Activated gamma-delta T cell (primary cell): ENCODE measurements around the gene OR10V1.

Source experiments
- DNase-seq: peaks from one replicate; lab custom pipeline; 2025; lab: John Stamatoyannopoulos, UW
- total RNA-seq, 2 donors: gene quantifications; one replicate each; lab custom pipeline; 2026; lab: John Stamatoyannopoulos, UW

OR10V1 gene
- total RNA-seq: 0 reads per million in 2 donors

GRCh38 chr11:59713745-59714144 is at the start of gene OR10V1:
TSS of gene OR10V1 (minus strand) at chr11:59713845. CDS start at chr11:59713845, 0 bp downstream.
- DNase-seq: no peak

GRCh38 chr11:59761993-59762392 is 48.3 kb upstream of the OR10V1 start:
- DNase-seq: no peak

- no peak for DNase-seq
Observed at GRCh38 chr11:59760771-59761170, 47.1 kb upstream of the OR10V1 start.

- DNase-seq: no peak
Observed at GRCh38 chr11:59759900-59760299, 46.3 kb upstream of the OR10V1 start.

- no peak for DNase-seq
Observed at GRCh38 chr11:59758401-59759037, 44.9 kb upstream of the OR10V1 start.

- no peak for DNase-seq
Observed at GRCh38 chr11:59756845-59757244, 43.2 kb upstream of the OR10V1 start.

- DNase-seq: no peak
Observed at GRCh38 chr11:59756558-59756840, 42.9 kb upstream of the OR10V1 start.

- DNase-seq: peak; percentile 38
Observed at GRCh38 chr11:59755701-59756557, 42.3 kb upstream of the OR10V1 start.

- peak; percentile 56 for DNase-seq
Observed at GRCh38 chr11:59754859-59755700, 41.4 kb upstream of the OR10V1 start, which contains the start of gene STX3. TSS of gene STX3 (plus strand) at chr11:59755376. CDS start at chr11:59755606, 230 bp downstream.

GRCh38 chr11:59754494-59754858 is 40.8 kb upstream of the OR10V1 start:
- no peak for DNase-seq

- DNase-seq: peak; percentile 19
Observed at GRCh38 chr11:59753650-59754493, 40.2 kb upstream of the OR10V1 start.

- no peak for DNase-seq
Observed at GRCh38 chr11:59746111-59746510, 32.5 kb upstream of the OR10V1 start.

- no peak for DNase-seq
Observed at GRCh38 chr11:59730896-59731565, 17.4 kb upstream of the OR10V1 start.

- no peak for DNase-seq
Observed at GRCh38 chr11:59729834-59730233, 16.2 kb upstream of the OR10V1 start.

- DNase-seq: no peak
Observed at GRCh38 chr11:59728913-59729312, 15.3 kb upstream of the OR10V1 start.

GRCh38 chr11:59728154-59728553 is 14.5 kb upstream of the OR10V1 start:
- no peak for DNase-seq

GRCh38 chr11:59727426-59727825 is 13.8 kb upstream of the OR10V1 start:
- no peak for DNase-seq

- no peak for DNase-seq
Observed at GRCh38 chr11:59724066-59724465, 10.4 kb upstream of the OR10V1 start.

GRCh38 chr11:59719556-59719955 is 5.9 kb upstream of the OR10V1 start:
- no peak for DNase-seq

- no peak for DNase-seq
Observed at GRCh38 chr11:59716051-59716450, 2.4 kb upstream of the OR10V1 start.
